ENCODE measurements around the gene FGF7.

GRCh38 chr15:49387471-49387870 lies 35.6 kb upstream of the FGF7 start:
- TF ChIP-seq POLR2A (IDR thresholded peaks at IDR 0.05), result no peak
- TF ChIP-seq, protein P1, sequence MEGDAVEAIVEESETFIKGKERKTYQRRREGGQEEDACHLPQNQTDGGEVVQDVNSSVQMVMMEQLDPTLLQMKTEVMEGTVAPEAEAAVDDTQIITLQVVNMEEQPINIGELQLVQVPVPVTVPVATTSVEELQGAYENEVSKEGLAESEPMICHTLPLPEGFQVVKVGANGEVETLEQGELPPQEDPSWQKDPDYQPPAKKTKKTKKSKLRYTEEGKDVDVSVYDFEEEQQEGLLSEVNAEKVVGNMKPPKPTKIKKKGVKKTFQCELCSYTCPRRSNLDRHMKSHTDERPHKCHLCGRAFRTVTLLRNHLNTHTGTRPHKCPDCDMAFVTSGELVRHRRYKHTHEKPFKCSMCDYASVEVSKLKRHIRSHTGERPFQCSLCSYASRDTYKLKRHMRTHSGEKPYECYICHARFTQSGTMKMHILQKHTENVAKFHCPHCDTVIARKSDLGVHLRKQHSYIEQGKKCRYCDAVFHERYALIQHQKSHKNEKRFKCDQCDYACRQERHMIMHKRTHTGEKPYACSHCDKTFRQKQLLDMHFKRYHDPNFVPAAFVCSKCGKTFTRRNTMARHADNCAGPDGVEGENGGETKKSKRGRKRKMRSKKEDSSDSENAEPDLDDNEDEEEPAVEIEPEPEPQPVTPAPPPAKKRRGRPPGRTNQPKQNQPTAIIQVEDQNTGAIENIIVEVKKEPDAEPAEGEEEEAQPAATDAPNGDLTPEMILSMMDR (IDR thresholded peaks at IDR 0.05), result no peak
